ENCODE measurements around the gene PIP5K1C.

The PIP5K1C gene

DNA sequence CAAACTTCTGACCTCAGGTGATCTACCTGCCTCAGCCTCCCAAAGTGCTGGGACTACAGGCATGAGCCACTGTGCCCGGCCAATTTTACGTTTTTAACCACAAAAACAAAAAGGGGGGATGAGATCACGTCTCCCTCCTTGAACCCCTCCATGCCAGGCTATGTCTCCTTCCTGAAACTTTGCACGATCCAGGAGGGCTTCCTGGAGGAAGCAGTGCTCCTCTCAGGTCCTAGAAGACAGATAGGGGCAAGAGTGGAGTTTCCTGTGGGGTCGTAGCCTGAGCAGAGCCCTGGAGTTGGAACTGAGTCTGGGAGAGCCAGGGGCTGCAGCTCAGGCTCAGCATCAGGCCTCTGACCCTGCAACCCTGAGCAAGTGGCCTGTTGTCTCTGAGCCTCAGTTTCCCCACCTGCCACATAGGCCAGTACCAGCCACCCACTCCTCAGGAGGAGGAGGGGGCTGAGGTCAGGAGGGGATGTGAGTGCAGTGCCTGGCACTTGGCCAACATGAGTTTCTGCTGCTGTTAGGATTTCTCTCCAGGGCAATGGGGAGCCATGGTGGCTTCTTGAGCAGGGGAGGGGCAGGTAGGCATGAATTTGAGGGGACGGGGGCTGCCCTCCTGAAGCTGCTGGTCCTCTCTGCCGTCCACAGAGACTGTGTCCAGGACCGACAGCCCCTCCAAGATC lies 45.2 kb upstream of the PIP5K1C start:
- Histone ChIP-seq H3K27ac (ENCODE audit: low read length, poor library complexity, severe bottlenecking) (no peak overlapping the region), H3K4ac (ENCODE audit: low read depth in 1 of 2, low read length in 2 of 2) (no peak overlapping the region), H2BK5ac (ENCODE audit: low read depth, low read length, poor library complexity, severe bottlenecking) (no peak overlapping the region), H3K79me1 (replicated peaks; ENCODE audit: low read length, poor library complexity, severe bottlenecking) (no peaks in the 10 kb centered on the region), H4K8ac (ENCODE audit: low read length) (no peak overlapping the region), H3K4me3 (ENCODE audit: insufficient read depth in 1 of 2, low read depth in 1 of 2, low read length in 2 of 2) (no peak overlapping the region), H3K9me3 (ENCODE audit: control insufficient read depth, low read length) (no peaks in the 10 kb centered on the region), H2BK120ac (ENCODE audit: low read depth, low read length) (no peak overlapping the region), H2BK12ac (ENCODE audit: low read length in 2 of 2) (no peak overlapping the region), H3K27me3 (ENCODE audit: control insufficient read depth in 1 of 2, insufficient read depth in 1 of 2, low read length in 2 of 2) (peaks cover 0 to 22% of the 10 kb centered on the region in 2 experiments), H3K14ac (ENCODE audit: low read length in 2 of 2) (no peak overlapping the region), H4K91ac (ENCODE audit: low read length) (no peak overlapping the region), H2AK5ac (ENCODE audit: low read length, severe bottlenecking) (no peak overlapping the region), H2AFZ (ENCODE audit: low read depth, low read length) (no peak overlapping the region), H3K36me3 (ENCODE audit: control insufficient read depth in 1 of 2, insufficient read depth in 2 of 2, low read depth in 1 of 2, low read length in 2 of 2) (peaks cover 12% of the 10 kb centered on the region in 2 experiments), H3K9ac (ENCODE audit: low read length) (no peak overlapping the region), H2BK15ac (ENCODE audit: low read depth, poor library complexity, severe bottlenecking) (no peak overlapping the region), H3K18ac (ENCODE audit: low read depth in 1 of 2, low read length in 2 of 2) (no peak overlapping the region), H3K23ac (ENCODE audit: low read length in 2 of 2) (no peak overlapping the region), H3K4me2 (ENCODE audit: low read length, poor library complexity, severe bottlenecking) (no peak overlapping the region), H3K4me1 (ENCODE audit: control insufficient read depth, insufficient read depth, low read depth, low read length) (peaks cover 4% of the 10 kb centered on the region)
- WGBS, result 66% methylated on average over 8 of the region's 8 CpGs
- DNase-seq, result no peak

DNA sequence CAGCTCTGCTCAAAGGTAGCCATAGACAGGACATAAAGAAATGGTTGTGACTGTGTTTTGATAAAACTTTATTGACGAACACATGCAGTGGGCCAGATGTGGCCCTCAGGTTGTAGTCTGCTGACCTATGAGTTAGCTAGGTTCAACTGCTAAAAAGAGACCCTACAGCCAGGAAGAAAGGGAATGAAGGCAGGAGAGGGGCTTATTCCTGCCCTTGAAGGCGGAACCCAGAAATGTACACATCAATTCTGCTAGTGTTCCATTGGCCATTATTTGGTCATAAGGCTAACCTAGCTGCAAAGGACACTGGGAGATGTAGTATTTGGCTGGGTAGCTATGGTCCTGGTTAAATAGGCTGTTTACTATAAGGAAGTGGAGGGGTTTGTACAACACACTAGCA lies 43.2 kb upstream of the PIP5K1C start:
- peak; percentile 21 for DNase-seq

DNA sequence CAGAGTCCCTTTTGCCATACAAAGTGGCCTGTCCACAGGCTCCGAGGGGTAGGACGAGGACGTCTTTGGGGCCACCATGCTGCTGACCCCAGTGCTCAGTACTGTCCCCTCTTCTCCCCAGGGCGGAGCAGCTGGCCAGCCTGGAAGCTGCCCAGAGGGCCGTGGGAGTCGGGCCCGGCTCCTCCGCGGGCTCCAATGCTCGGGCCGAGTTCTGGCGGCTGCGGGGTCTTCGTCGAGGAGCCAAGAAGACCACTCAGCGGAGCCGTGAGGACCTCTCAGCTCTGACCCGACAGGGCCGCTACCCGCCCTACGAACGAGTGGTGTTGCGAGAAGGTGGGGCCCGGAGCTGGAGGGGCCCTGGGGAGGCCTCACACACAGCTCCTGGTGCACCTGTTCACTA lies 40.2 kb upstream of the PIP5K1C start:
- H2BK5ac ChIP-seq (ENCODE audit: low read depth, low read length, poor library complexity, severe bottlenecking), result no peak overlapping the region
- 96% methylated on average over 24 of the region's 24 CpGs for WGBS
- peaks cover 6 to 33% of the 10 kb centered on the region in 2 experiments for H3K27me3 ChIP-seq (ENCODE audit: control insufficient read depth in 1 of 2, insufficient read depth in 1 of 2, low read length in 2 of 2)
- no peaks in the 10 kb centered on the region for H3K4me1 ChIP-seq (ENCODE audit: control insufficient read depth, insufficient read depth, low read depth, low read length)
- no peak overlapping the region for H2BK15ac ChIP-seq (ENCODE audit: low read depth, poor library complexity, severe bottlenecking)
- H2BK12ac ChIP-seq (ENCODE audit: low read length in 2 of 2), result no peak overlapping the region
- H3K14ac ChIP-seq (ENCODE audit: low read length in 2 of 2), result no peak overlapping the region
- H3K9me3 ChIP-seq (ENCODE audit: control insufficient read depth, low read length), result no peaks in the 10 kb centered on the region
- H3K23ac ChIP-seq (ENCODE audit: low read length in 2 of 2), result no peak overlapping the region
- no peak overlapping the region for H3K27ac ChIP-seq (ENCODE audit: low read length, poor library complexity, severe bottlenecking)
- no peak overlapping the region for H3K4me2 ChIP-seq (ENCODE audit: low read length, poor library complexity, severe bottlenecking)
- H3K79me1 ChIP-seq (replicated peaks; ENCODE audit: low read length, poor library complexity, severe bottlenecking), result no peaks in the 10 kb centered on the region
- H3K36me3 ChIP-seq (ENCODE audit: control insufficient read depth in 1 of 2, insufficient read depth in 2 of 2, low read depth in 1 of 2, low read length in 2 of 2), result no peaks in the 10 kb centered on the region
- no peak overlapping the region for H4K8ac ChIP-seq (ENCODE audit: low read length)
- no peak overlapping the region for H3K9ac ChIP-seq (ENCODE audit: low read length)
- H3K4me3 ChIP-seq (ENCODE audit: insufficient read depth in 1 of 2, low read depth in 1 of 2, low read length in 2 of 2), result no peak overlapping the region
- no peak overlapping the region for H3K4ac ChIP-seq (ENCODE audit: low read depth in 1 of 2, low read length in 2 of 2)
- no peak overlapping the region for H4K91ac ChIP-seq (ENCODE audit: low read length)
- no peak for DNase-seq
- H3K18ac ChIP-seq (ENCODE audit: low read depth in 1 of 2, low read length in 2 of 2), result no peak overlapping the region
- no peak overlapping the region for H2AK5ac ChIP-seq (ENCODE audit: low read length, severe bottlenecking)
- no peak overlapping the region for H2AFZ ChIP-seq (ENCODE audit: low read depth, low read length)
- H2BK120ac ChIP-seq (ENCODE audit: low read depth, low read length), result no peak overlapping the region

More for the DNA sequence above, 43.2 kb upstream of the PIP5K1C start:
- Histone ChIP-seq H3K4me2 (ENCODE audit: low read length, poor library complexity, severe bottlenecking) (no peak overlapping the region), H3K27ac (ENCODE audit: low read length, poor library complexity, severe bottlenecking) (no peak overlapping the region), H3K9ac (ENCODE audit: low read length) (no peak overlapping the region), H3K14ac (ENCODE audit: low read length in 2 of 2) (no peak overlapping the region), H2BK120ac (ENCODE audit: low read depth, low read length) (no peak overlapping the region), H3K18ac (ENCODE audit: low read depth in 1 of 2, low read length in 2 of 2) (no peak overlapping the region), H3K9me3 (ENCODE audit: control insufficient read depth, low read length) (no peaks in the 10 kb centered on the region), H3K23ac (ENCODE audit: low read length in 2 of 2) (no peak overlapping the region), H4K91ac (ENCODE audit: low read length) (no peak overlapping the region), H2AFZ (ENCODE audit: low read depth, low read length) (no peak overlapping the region), H2AK5ac (ENCODE audit: low read length, severe bottlenecking) (no peak overlapping the region), H3K79me1 (replicated peaks; ENCODE audit: low read length, poor library complexity, severe bottlenecking) (no peaks in the 10 kb centered on the region), H3K36me3 (ENCODE audit: control insufficient read depth in 1 of 2, insufficient read depth in 2 of 2, low read depth in 1 of 2, low read length in 2 of 2) (no peaks in the 10 kb centered on the region), H2BK5ac (ENCODE audit: low read depth, low read length, poor library complexity, severe bottlenecking) (no peak overlapping the region), H2BK12ac (ENCODE audit: low read length in 2 of 2) (no peak overlapping the region), H3K27me3 (ENCODE audit: control insufficient read depth in 1 of 2, insufficient read depth in 1 of 2, low read length in 2 of 2) (peaks cover 0 to 29% of the 10 kb centered on the region in 2 experiments), H3K4ac (ENCODE audit: low read depth in 1 of 2, low read length in 2 of 2) (no peak overlapping the region), H3K4me3 (ENCODE audit: insufficient read depth in 1 of 2, low read depth in 1 of 2, low read length in 2 of 2) (no peak overlapping the region), H2BK15ac (ENCODE audit: low read depth, poor library complexity, severe bottlenecking) (no peak overlapping the region), H4K8ac (ENCODE audit: low read length) (no peak overlapping the region), H3K4me1 (ENCODE audit: control insufficient read depth, insufficient read depth, low read depth, low read length) (peaks cover 4% of the 10 kb centered on the region)
- 92% methylated on average over 2 of the region's 2 CpGs for WGBS

DNA sequence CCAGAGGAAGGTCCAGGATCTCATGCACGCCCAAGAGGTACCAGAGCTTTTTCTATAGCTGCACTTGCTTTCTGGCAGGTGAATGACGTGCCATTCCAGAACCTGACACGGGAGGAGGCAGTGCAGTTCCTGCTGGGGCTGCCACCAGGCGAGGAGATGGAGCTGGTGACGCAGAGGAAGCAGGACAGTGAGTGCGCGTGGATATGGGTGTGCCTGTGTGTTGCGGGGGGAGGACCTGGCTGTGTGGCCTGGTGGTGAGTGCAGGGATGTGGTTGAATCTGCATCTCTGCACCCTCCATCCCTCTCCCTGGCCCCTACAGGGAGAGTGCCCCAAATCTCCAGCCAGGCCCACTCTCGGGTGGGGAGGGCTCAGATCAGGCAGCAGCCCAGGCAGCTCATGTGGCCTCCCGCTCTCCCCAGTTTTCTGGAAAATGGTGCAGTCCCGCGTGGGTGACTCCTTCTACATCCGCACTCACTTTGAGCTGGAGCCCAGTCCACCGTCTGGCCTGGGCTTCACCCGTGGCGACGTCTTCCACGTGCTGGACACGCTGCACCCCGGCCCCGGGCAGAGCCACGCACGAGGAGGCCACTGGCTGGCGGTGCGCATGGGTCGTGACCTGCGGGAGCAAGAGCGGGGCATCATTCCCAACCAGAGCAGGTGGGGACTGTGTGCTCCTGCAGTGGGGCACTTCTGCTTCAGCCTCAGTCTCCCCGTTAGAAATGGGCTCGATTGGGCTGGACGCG lies 38.4 kb upstream of the PIP5K1C start:
- no peak overlapping the region for H2AK5ac ChIP-seq (ENCODE audit: low read length, severe bottlenecking)
- no peaks in the 10 kb centered on the region for H3K79me1 ChIP-seq (replicated peaks; ENCODE audit: low read length, poor library complexity, severe bottlenecking)
- H4K8ac ChIP-seq (ENCODE audit: low read length), result no peak overlapping the region
- no peak overlapping the region for H3K4ac ChIP-seq (ENCODE audit: low read depth in 1 of 2, low read length in 2 of 2)
- no peak overlapping the region for H3K18ac ChIP-seq (ENCODE audit: low read depth in 1 of 2, low read length in 2 of 2)
- no peak overlapping the region for H3K4me3 ChIP-seq (ENCODE audit: insufficient read depth in 1 of 2, low read depth in 1 of 2, low read length in 2 of 2)
- H3K9ac ChIP-seq (ENCODE audit: low read length), result no peak overlapping the region
- H2AFZ ChIP-seq (ENCODE audit: low read depth, low read length), result no peak overlapping the region
- no peak overlapping the region for H3K4me2 ChIP-seq (ENCODE audit: low read length, poor library complexity, severe bottlenecking)
- no peak overlapping the region for H2BK12ac ChIP-seq (ENCODE audit: low read length in 2 of 2)
- H2BK5ac ChIP-seq (ENCODE audit: low read depth, low read length, poor library complexity, severe bottlenecking), result no peak overlapping the region
- no peak overlapping the region for H4K91ac ChIP-seq (ENCODE audit: low read length)
- no peak overlapping the region for H3K27ac ChIP-seq (ENCODE audit: low read length, poor library complexity, severe bottlenecking)
- WGBS, result 92% methylated on average over 28 of the region's 32 CpGs
- H3K9me3 ChIP-seq (ENCODE audit: control insufficient read depth, low read length), result no peaks in the 10 kb centered on the region
- H2BK120ac ChIP-seq (ENCODE audit: low read depth, low read length), result no peak overlapping the region
- H3K4me1 ChIP-seq (ENCODE audit: control insufficient read depth, insufficient read depth, low read depth, low read length), result no peaks in the 10 kb centered on the region
- DNase-seq, result no peak
- peaks cover 0 to 2% of the 10 kb centered on the region in 2 experiments for H3K36me3 ChIP-seq (ENCODE audit: control insufficient read depth in 1 of 2, insufficient read depth in 2 of 2, low read depth in 1 of 2, low read length in 2 of 2)
- H3K14ac ChIP-seq (ENCODE audit: low read length in 2 of 2), result peak overlapping the region in 1 of 2 experiments; percentile 75
- H3K23ac ChIP-seq (ENCODE audit: low read length in 2 of 2), result peak overlapping the region in 1 of 2 experiments; percentile 59
- H2BK15ac ChIP-seq (ENCODE audit: low read depth, poor library complexity, severe bottlenecking), result no peak overlapping the region
- peaks cover 14 to 45% of the 10 kb centered on the region in 2 experiments for H3K27me3 ChIP-seq (ENCODE audit: control insufficient read depth in 1 of 2, insufficient read depth in 1 of 2, low read length in 2 of 2)

Measured in mesenchymal stem cell (in vitro differentiated cells and primary cell).